AG04450 (cell line): ENCODE results near the gene FIG4. TPM values are rescaled to one million over a fixed set of nuclear protein-coding genes. Genes with fewer than 3 reads are reported as not detected.

Experiments used
- CTCF ChIA-PET: fragments of 300-600, 350-600 bp; formaldehyde crosslinking; extraction: SDS; loops from one replicate; lab custom pipeline; 2022; ENCODE audit warnings: antibody characterized with exemption, inconsistent platforms; lab: Charles Lee
- POLR2A ChIA-PET: fragments of 350-600 bp; formaldehyde crosslinking; extraction: SDS; loops from one replicate; lab custom pipeline; 2021; ENCODE audit warnings: antibody characterized with exemption, inconsistent platforms; lab: Yijun Ruan, JAX
- DNase-seq: peaks from one replicate; pipeline ENCODE4 v3.0.0-alpha.2; 2011; ENCODE audit warnings: low read depth, low spot score
- H3K27ac ChIP-seq: one replicate; pipeline ENCODE4 v1.5.1; 2012; ENCODE audit warnings: low read depth, low read length, control low read depth
- H3K27me3 ChIP-seq: one replicate; pipeline ENCODE4 v1.6.0; 2012; ENCODE audit warnings: low read length; ENCODE audit not compliant: control insufficient read depth, insufficient read depth
- H3K4me3 ChIP-seq: 2 replicates; pipeline ENCODE4 v1.5.1; 2011; ENCODE audit warnings: mild to moderate bottlenecking, low read depth, low read length, control low read depth
- H3K9me3 ChIP-seq: 2 replicates; pipeline ENCODE4 v1.5.1; 2012; ENCODE audit warnings: low read length; ENCODE audit not compliant: control insufficient read depth, insufficient read depth
- polyA plus RNA-seq: library from polyadenylated mRNA; depleted of rRNA; stranded (reverse); fragments of >200 nt; gene quantifications from 2 replicates; pipeline ENCODE4 v1.2.3, GENCODE V29; 2011
- TF ChIP-seq, protein P1 (sequence below): IDR thresholded peaks from 2 replicates; pipeline ENCODE4 v1.5.1; 2011; ENCODE audit warnings: low read depth, low read length, control low read depth, inconsistent platforms

The FIG4 gene
- polyA plus RNA-seq, 1 experiment: 22.8 TPM

DNA sequence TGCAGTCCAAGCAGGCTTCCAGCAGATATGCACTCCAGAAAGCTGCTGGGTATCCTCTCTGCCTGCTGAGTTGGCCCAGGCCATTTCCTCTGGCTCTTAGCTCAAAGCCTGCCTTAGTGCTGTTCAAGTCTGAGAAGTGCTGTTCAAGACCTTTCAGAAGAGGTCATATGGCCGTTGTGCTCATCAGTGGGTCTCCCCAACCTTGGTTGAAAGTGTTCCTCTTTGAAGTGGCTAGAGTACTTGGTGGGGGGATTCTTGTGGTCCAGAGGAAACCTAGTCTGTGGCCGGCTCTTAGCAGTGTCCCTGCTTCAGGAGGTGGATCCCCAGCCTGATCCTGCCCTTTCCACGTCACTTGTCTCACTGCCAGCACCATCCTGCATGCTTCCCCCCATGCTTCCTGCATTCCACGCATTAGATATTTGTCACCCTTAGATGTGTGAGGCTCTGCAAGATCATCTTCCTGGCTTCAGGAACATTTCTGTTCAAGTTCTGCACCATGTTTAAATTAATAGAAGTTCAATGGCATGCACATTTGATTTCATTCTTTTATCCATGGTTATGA is 105.0 kb downstream of the FIG4 start:
- Histone ChIP-seq H3K27ac (no peak overlapping the region), H3K4me3 (no peak overlapping the region), H3K9me3 (no peaks in the 10 kb centered on the region; the same call in 1 of the 2 replicates), H3K27me3 (no peaks in the 10 kb centered on the region)
- CTCF ChIA-PET: no interaction called here
- DNase-seq: no peak
- TF ChIP-seq, protein P1, sequence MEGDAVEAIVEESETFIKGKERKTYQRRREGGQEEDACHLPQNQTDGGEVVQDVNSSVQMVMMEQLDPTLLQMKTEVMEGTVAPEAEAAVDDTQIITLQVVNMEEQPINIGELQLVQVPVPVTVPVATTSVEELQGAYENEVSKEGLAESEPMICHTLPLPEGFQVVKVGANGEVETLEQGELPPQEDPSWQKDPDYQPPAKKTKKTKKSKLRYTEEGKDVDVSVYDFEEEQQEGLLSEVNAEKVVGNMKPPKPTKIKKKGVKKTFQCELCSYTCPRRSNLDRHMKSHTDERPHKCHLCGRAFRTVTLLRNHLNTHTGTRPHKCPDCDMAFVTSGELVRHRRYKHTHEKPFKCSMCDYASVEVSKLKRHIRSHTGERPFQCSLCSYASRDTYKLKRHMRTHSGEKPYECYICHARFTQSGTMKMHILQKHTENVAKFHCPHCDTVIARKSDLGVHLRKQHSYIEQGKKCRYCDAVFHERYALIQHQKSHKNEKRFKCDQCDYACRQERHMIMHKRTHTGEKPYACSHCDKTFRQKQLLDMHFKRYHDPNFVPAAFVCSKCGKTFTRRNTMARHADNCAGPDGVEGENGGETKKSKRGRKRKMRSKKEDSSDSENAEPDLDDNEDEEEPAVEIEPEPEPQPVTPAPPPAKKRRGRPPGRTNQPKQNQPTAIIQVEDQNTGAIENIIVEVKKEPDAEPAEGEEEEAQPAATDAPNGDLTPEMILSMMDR: no peak
- POLR2A ChIA-PET: no interaction called here

DNA sequence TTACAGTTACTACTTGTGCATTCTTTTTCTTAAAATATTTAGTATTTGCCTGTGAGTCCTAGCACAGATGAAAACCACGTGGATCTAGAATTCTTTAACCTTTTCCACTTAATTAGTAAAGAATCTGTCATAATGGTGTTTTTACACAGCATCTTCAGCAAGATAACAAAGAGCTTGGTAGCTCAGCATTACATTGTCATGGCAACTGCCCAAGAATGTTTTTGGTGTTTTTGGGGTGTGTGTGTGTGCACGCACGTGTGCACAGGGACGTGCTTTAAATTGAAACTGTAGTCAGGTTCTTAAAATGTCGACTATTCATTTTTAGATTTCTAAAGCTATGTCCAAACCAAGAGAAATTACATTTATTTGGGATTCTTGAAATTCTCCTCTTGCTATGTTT is 108.0 kb downstream of the FIG4 start:
- TF ChIP-seq, protein P1: no peak
- H3K9me3 ChIP-seq: no peaks in the 10 kb centered on the region
- ChIA-PET CTCF (no interaction called here), POLR2A (no interaction called here)
- DNase-seq: no peak
- H3K4me3 ChIP-seq: no peak overlapping the region
- H3K27ac ChIP-seq: no peak overlapping the region
- no peaks in the 10 kb centered on the region for H3K27me3 ChIP-seq

DNA sequence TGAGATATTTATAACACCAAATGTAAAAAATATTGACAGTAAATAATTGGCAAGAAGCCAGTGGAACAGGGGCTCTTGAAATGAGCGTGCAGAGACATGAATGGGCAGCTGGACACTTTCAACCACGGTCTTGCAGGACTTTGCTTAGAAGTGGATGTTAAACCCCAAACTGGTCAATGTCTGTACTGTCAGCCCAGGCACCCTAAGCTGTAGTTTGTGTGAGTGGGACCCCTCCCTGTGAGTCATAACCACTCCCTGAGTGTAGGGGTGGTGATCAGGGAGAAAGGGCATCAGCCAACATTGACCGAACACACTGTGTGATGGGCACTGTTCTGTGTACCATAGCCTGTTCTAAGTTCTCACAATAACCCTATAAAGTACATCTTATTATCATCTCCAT is 108.6 kb downstream of the FIG4 start:
- H3K4me3 ChIP-seq: no peak overlapping the region
- H3K27me3 ChIP-seq: no peaks in the 10 kb centered on the region
- H3K9me3 ChIP-seq: no peaks in the 10 kb centered on the region
- H3K27ac ChIP-seq: no peak overlapping the region
- ChIA-PET POLR2A (no interaction called here), CTCF (no interaction called here)
- DNase-seq: no peak
- TF ChIP-seq, protein P1: no peak

DNA sequence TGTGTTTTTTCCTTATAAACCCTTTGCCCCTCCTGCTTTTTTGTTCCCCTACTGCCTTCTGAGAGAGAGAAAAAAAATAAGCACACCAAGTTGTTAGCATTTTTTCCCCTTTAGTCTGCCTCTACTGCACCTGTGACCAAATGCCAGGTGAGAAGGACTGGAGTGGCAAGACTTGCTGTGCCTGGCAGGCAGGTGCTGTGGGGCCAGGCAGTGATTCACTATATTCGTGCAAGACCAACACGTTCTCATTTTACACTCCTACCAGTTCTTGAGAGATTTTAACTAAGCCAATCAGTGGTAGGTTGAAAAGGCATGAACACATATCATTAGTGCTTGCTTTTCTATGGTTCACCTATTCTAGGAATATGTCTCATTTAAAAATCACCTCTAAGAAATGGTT is 109.7 kb downstream of the FIG4 start:
- CTCF ChIA-PET: no interaction called here

DNA sequence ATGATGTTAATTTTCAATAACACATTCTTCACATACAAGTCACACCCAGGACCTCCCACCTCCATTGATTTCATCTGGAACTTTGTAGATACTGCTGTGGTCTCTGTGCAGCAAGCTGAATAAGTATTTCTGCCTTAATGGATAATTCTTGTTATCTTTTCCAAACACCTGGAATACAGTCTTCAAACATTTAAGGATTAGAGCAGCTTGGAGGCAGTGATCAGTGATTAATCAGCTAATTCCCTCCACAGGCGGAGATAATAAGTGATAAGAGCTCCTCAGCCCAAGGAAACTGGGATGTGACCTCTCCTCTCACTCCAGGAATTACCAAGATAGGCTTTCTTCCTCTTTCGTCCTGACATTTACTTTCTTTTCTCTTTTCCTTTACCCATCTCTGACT is 110.7 kb downstream of the FIG4 start:
- ChIA-PET CTCF (no interaction called here), POLR2A (no interaction called here)
- Histone ChIP-seq H3K9me3 (no peaks in the 10 kb centered on the region), H3K27me3 (no peaks in the 10 kb centered on the region), H3K27ac (no peak overlapping the region), H3K4me3 (no peak overlapping the region)
- no peak for DNase-seq
- TF ChIP-seq, protein P1: no peak

More for the DNA sequence above, 109.7 kb downstream of the FIG4 start:
- no peak overlapping the region for H3K4me3 ChIP-seq
- TF ChIP-seq, protein P1: no peak
- no peaks in the 10 kb centered on the region for H3K27me3 ChIP-seq
- POLR2A ChIA-PET: no interaction called here
- DNase-seq: no peak
- no peaks in the 10 kb centered on the region for H3K9me3 ChIP-seq
- H3K27ac ChIP-seq: no peak overlapping the region
